Effector memory CD4-positive, alpha-beta T cell (primary cell): ENCODE data around the gene NEK6.

ENCODE experiments used
- DNase-seq, 3 donors: peaks; one replicate each; pipeline ENCODE4 v3.0.0-alpha.2; 2020
- H3K27ac ChIP-seq: 2 replicates; pipeline ENCODE4 v1.7.0; 2013; ENCODE audit warnings: mild to moderate bottlenecking, low read length, moderate library complexity; ENCODE audit not compliant: insufficient read depth, poor library complexity, severe bottlenecking
- H3K27me3 ChIP-seq: replicated peaks from 2 replicates; pipeline ENCODE4 v1.7.0; 2013; ENCODE audit warnings: mild to moderate bottlenecking, low read length; ENCODE audit not compliant: insufficient read depth, control insufficient read depth, poor library complexity, severe bottlenecking
- H3K36me3 ChIP-seq: 2 replicates; pipeline ENCODE4 v1.7.0; 2013; ENCODE audit warnings: mild to moderate bottlenecking, low read length, moderate library complexity; ENCODE audit not compliant: control insufficient read depth, insufficient read depth
- H3K4me1 ChIP-seq: 2 replicates; pipeline ENCODE4 v1.7.0; 2013; ENCODE audit warnings: low read length, mild to moderate bottlenecking; ENCODE audit not compliant: control insufficient read depth, insufficient read depth, poor library complexity, severe bottlenecking
- H3K4me3 ChIP-seq: 2 replicates; pipeline ENCODE4 v1.7.0; 2013; ENCODE audit warnings: low read length, low read depth, mild to moderate bottlenecking; ENCODE audit not compliant: insufficient read depth, poor library complexity, severe bottlenecking
- H3K9me3 ChIP-seq: 2 replicates; pipeline ENCODE4 v1.7.0; 2013; ENCODE audit warnings: mild to moderate bottlenecking, low read length, moderate library complexity; ENCODE audit not compliant: control insufficient read depth

The NEK6 gene

DNA sequence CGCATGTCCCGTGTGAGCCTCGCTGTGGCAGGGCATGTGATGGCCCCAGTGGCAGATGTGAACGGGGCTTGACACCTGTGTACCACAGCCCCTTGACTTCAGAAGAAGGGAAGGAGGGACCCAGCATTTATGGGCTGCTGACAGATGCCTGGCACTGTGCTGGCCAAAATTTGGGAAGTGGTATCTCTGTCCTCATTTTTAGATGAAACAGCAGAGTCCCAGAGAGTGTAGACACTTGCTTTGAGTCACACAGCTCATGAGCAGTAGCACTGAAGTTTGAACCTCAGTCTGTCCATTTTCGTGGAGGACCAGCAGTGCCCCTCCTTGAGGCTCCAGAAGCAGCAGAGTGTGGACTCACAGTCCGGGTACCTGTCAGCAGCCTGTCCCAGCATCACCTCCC is 16.5 kb downstream of the NEK6 start:
- no peaks in the 10 kb centered on the region for H3K9me3 ChIP-seq
- H3K27ac ChIP-seq = no peak overlapping the region
- DNase-seq = no peak
- no peak overlapping the region for H3K4me3 ChIP-seq
- no peaks in the 10 kb centered on the region for H3K4me1 ChIP-seq
- H3K36me3 ChIP-seq = no peaks in the 10 kb centered on the region
- H3K27me3 ChIP-seq = no peaks in the 10 kb centered on the region

DNA sequence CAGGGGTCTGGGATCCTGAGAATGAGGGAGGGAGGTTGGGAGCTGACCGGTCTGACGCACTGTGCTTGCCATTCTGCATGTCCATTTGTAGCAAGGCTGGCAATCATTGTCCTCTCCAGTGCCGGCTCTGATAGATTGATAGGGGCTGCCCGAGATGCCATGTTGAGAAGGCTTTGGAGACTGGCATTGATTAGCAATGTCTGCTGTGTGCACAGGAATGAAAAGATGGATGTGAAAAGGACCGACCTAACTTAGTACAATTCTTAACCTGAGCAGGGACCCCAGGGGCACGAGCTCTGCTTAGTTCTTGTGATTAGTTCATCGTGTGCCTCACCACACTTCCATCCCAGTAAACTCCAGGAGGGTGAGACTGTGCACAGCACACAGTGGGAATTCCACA is 17.0 kb downstream of the NEK6 start:
- Histone ChIP-seq H3K4me1 (no peaks in the 10 kb centered on the region), H3K27ac (no peak overlapping the region), H3K27me3 (no peaks in the 10 kb centered on the region), H3K4me3 (no peak overlapping the region), H3K36me3 (no peaks in the 10 kb centered on the region), H3K9me3 (no peaks in the 10 kb centered on the region)
- DNase-seq = no peak

DNA sequence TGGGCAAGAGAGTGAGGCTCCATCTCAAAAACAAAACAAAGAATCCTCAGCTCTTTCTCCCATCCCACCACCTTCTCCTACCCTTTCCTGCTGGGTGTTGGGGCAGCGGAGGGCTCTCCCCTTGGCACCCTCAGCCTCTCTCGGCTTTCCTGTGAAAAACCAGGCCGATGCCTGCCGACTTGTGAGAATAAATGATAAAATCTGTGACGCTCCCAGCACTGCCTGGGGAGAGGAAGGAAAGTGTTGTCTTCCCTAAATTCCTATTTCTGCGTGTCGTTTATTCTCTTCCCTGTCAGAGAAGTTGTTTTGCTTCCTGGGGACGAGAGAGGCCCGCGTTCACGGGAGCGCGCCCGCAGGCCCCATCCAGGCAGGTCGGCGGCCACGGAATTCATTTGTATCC is 19.7 kb downstream of the NEK6 start:
- no peak overlapping the region for H3K4me3 ChIP-seq
- no peaks in the 10 kb centered on the region for H3K4me1 ChIP-seq
- no peaks in the 10 kb centered on the region for H3K36me3 ChIP-seq
- H3K27me3 ChIP-seq = no peaks in the 10 kb centered on the region
- no peak overlapping the region for H3K27ac ChIP-seq
- H3K9me3 ChIP-seq = no peaks in the 10 kb centered on the region
- no peak for DNase-seq

DNA sequence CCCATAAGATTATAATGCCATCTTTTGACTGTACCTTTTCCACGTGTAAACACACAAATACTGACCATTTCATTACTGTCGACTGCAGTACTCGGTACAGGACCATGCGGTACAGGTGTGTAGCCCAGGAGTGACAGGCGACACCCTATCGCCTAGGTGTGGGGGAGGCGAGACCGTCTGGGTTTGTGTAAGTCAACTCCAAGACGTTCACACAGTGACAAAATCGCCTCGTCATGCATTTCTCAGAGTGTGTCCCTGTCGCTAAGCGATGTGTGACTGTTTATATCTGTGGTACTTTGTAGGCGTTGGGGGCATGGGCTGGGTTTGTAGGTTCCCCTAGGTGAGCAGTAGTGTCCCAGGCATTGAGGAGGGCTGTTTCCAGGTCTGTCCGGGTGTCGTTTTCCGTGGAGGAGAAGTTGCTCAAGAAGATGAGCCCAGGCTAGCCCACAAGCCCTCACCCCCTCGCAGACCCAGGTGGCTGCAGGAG is 20.3 kb downstream of the NEK6 start:
- no peaks in the 10 kb centered on the region for H3K36me3 ChIP-seq
- no peaks in the 10 kb centered on the region for H3K9me3 ChIP-seq
- H3K27me3 ChIP-seq = no peaks in the 10 kb centered on the region
- no peak overlapping the region for H3K27ac ChIP-seq
- no peaks in the 10 kb centered on the region for H3K4me1 ChIP-seq
- no peak for DNase-seq
- H3K4me3 ChIP-seq = no peak overlapping the region

DNA sequence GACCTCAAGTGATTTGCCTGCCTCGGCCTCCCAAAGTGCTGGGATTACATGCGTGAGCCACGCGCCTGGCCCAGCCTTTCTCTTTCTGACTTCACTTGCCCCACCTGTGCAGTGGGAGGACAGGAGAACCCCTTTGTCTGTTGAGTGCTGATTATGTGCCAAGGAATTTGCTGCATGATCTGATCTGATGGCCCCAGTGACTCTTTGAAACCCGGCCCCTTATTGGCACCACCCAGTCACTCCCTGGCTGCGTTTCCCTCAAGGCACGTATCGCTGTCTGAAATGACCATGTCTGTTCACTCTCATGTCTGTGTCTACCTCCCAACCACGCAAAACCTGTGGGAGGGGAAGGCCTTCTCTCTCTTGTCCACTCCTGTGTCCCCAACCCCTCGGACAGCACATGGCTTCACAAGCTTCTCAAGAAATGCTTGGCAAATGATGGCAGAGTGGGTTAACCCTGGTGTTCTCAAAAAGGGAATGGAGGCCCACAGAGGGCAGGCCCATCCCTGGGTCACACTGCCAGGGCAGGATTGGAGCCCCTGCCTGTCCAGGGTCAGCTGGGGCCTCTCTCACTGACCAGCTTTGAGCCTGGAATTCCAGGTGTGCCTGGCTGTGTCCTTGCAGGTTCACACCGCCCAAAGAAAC is 21.9 kb downstream of the NEK6 start:
- Histone ChIP-seq H3K36me3 (no peaks in the 10 kb centered on the region), H3K27ac (no peak overlapping the region), H3K4me1 (no peaks in the 10 kb centered on the region), H3K27me3 (no peaks in the 10 kb centered on the region), H3K9me3 (no peaks in the 10 kb centered on the region), H3K4me3 (no peak overlapping the region)
- DNase-seq = no peak

DNA sequence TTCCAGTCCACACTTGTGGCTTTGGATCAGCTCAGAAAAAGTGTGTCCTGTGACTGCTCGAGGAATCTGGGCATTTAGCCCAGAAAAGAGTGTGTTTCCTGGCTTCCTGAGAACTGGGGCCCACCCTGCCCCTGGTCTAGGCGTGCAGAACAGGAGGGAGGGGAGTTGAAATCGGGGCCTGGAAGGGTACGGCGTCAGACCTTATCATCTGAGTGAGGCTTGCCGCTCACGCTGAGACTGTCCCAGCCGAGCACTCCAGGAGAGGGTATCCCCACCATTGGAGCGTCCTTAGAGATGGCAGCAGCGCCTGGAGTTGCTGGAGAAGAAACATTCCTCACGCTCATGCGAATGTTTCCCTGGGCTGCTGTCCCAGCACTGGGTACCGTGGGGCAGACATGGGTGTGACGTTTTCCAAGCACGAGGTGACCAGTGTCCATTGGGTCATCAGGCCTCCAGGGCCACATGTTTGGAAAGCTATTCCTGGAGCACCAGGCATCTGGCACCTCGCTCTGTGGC is 22.5 kb downstream of the NEK6 start:
- H3K4me3 ChIP-seq = no peak overlapping the region
- no peaks in the 10 kb centered on the region for H3K9me3 ChIP-seq
- no peaks in the 10 kb centered on the region for H3K36me3 ChIP-seq
- no peak for DNase-seq
- H3K27me3 ChIP-seq = no peaks in the 10 kb centered on the region
- H3K27ac ChIP-seq = no peak overlapping the region
- peaks cover 2% of the 10 kb centered on the region for H3K4me1 ChIP-seq

DNA sequence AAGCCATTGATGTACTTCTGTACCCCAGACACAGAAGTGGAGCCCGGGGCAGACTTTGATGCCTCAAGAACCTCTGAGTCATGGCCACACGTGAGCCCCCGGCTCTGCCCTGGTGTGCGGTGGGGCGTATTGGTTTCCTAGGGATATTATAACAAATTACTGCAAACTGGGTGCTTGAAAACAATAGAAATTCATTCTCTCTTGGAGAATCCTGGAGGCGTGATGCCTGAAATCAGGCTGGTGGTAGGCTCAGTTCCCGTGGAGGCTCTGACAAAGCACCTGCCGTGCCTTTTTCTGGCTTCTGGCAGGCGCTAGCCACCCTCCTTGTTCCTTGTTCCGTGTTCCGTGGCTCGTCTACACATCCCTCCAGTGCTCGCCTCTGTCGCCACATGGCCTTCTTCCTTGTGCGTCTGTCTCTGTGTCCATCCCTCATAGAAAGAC is 24.2 kb downstream of the NEK6 start:
- Histone ChIP-seq H3K27me3 (no peaks in the 10 kb centered on the region), H3K36me3 (no peaks in the 10 kb centered on the region), H3K9me3 (no peaks in the 10 kb centered on the region), H3K27ac (no peak overlapping the region), H3K4me3 (no peak overlapping the region), H3K4me1 (peaks cover 18% of the 10 kb centered on the region)
- no peak for DNase-seq

DNA sequence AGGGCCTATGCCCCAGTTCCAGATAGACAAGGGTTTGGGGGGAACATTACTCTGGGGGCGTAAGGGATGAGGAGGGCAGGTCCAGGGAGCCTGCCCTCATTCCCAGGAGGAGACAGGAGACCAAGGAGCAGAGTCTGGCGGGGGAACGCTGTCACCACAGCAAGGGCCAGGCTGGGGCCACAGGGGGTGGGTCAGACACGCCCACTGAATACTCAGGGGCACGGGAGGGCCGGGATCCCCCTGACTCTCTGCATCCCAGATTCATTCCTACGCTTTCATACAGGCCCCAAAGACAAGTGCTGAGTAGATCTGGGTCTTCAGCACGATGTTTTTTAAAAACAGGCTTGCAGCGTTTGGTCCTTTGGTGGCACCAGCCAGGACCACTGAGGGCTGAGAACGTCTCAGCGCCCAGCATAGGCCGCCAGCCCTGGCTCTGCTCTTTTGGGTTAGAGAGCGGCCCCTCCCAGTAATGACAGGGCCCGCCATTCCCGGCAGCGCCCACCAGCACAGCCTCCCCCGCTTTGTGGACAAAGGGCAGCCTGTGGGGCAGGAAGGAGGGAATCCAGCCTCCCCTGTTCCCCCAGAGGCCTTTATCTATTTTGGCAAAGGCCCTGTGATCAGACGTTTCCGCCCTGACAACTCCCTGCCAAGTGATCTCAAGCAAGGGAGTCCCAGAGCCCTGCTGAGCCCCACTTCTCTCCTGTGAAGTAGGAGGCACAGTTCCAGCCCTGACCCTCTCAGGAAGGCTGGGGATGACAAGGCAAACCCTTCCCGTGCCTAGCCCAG is 24.9 kb downstream of the NEK6 start:
- peaks cover 18% of the 10 kb centered on the region for H3K4me1 ChIP-seq
- no peak for DNase-seq
- no peaks in the 10 kb centered on the region for H3K9me3 ChIP-seq
- H3K27ac ChIP-seq = no peak overlapping the region
- H3K27me3 ChIP-seq = no peaks in the 10 kb centered on the region
- H3K36me3 ChIP-seq = no peaks in the 10 kb centered on the region
- H3K4me3 ChIP-seq = no peak overlapping the region

DNA sequence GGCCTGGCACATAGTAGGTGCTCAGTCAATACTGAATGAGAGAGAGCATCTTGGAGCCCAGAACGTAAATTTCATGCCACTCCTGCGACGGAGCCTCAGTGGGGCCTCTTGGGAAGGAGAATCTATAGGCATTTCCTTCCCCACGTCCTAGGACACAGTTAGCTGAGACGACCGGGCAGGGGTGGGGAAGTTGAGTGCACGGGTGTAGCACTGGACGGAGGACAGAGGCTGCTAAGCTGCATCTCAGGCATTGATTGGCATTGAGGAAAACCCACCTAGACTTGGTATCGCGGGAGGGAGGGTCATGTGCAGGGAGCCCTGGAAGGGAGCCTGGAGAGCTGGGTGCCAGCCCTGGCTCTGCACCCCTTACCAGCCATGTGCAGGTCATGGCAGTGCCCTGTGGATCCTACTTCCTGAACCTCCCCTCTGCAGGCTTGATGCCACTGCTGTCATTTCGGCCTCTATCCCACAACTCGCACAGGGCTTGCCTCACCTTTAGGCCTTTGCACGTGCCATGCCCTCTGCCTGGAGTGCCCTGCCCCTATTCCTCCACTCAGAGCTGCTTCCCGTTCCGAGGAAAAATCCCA is 25.6 kb downstream of the NEK6 start:
- Histone ChIP-seq H3K4me1 (peaks cover 18% of the 10 kb centered on the region), H3K36me3 (no peaks in the 10 kb centered on the region), H3K9me3 (no peaks in the 10 kb centered on the region), H3K27ac (no peak overlapping the region), H3K4me3 (no peak overlapping the region), H3K27me3 (no peaks in the 10 kb centered on the region)
- no peak for DNase-seq
